HEK293 (cell line): Measurements from ENCODE around the gene ZNF101.

Experiments used
- CTCF ChIA-PET: fragments of 350-600 bp; formaldehyde crosslinking; extraction: SDS; loops from one replicate; lab custom pipeline; 2021; ENCODE audit warnings: antibody characterized with exemption; lab: Yijun Ruan, JAX
- POLR2A ChIA-PET: fragments of 300-600 bp; formaldehyde crosslinking; extraction: SDS; loops from one replicate; lab custom pipeline; 2020; ENCODE audit warnings: antibody characterized with exemption, inconsistent platforms; lab: Yijun Ruan, JAX
- H3K27ac ChIP-seq: fragments of 200-500 bp; sonication (Bioruptor generic); 2 replicates; pipeline ENCODE4 v1.5.1; 2014; ENCODE audit warnings: low read depth, low read length, control low read depth, inconsistent platforms; ENCODE audit errors: extremely low read depth
- H3K36me3 ChIP-seq, 2 experiments: fragments of 200-500 bp in 1 of 2; sonication (Bioruptor generic) in 1 of 2; 1 replicate in 1 of 2; 2 replicates in 1 of 2; pipeline ENCODE4 v1.5.1; 2014 to 2017; ENCODE audit warnings: inconsistent platforms in 2 of 2, low read length in 2 of 2; ENCODE audit not compliant: control insufficient read depth in 2 of 2, insufficient read depth in 1 of 2
- H3K4me1 ChIP-seq: fragments of 200-500 bp; sonication (Bioruptor generic); 2 replicates; pipeline ENCODE4 v1.5.1; 2014; ENCODE audit warnings: mild to moderate bottlenecking, low read length, inconsistent platforms; ENCODE audit not compliant: control insufficient read depth, insufficient read depth
- H3K4me3 ChIP-seq: 2 replicates; pipeline ENCODE4 v1.5.1; 2011; ENCODE audit warnings: low read depth, mild to moderate bottlenecking, control low read depth, low read length, moderate library complexity
- H3K9me3 ChIP-seq: fragments of 200-500 bp; sonication (Bioruptor generic); 2 replicates; pipeline ENCODE4 v1.5.1; 2014; ENCODE audit warnings: low read depth, low read length, inconsistent platforms; ENCODE audit not compliant: control insufficient read depth, insufficient read depth
- EGR2 ChIP-seq: fragments of 450-650 bp; formaldehyde crosslinking; IDR thresholded peaks from 2 replicates; pipeline ENCODE4 v1.5.1; 2016; ENCODE audit warnings: low read depth, missing biosample characterization, missing genetic modification characterization
- INSM2 ChIP-seq: fragments of 450-650 bp; formaldehyde crosslinking; IDR thresholded peaks from 2 replicates; pipeline ENCODE4 v1.5.1; 2016; ENCODE audit warnings: missing biosample characterization, missing genetic modification characterization
- KLF10 ChIP-seq: fragments of 450-650 bp; IDR thresholded peaks from 2 replicates; pipeline ENCODE4 v1.5.1; 2018; ENCODE audit warnings: missing biosample characterization, mild to moderate bottlenecking, missing genetic modification characterization
- PRDM2 ChIP-seq: fragments of 450-650 bp; formaldehyde crosslinking; IDR thresholded peaks from 2 replicates; pipeline ENCODE4 v1.5.1; 2016; ENCODE audit warnings: missing biosample characterization, missing genetic modification characterization, borderline replicate concordance
- SP2 ChIP-seq: fragments of 450-650 bp; formaldehyde crosslinking; IDR thresholded peaks from 2 replicates; pipeline ENCODE4 v1.5.1; 2016; ENCODE audit warnings: missing biosample characterization, missing genetic modification characterization
- SP3 ChIP-seq: fragments of 450-650 bp; formaldehyde crosslinking; IDR thresholded peaks from 2 replicates; pipeline ENCODE4 v1.5.1; 2016; ENCODE audit warnings: missing biosample characterization, missing genetic modification characterization
- YY1 ChIP-seq: fragments of 450-650 bp; formaldehyde crosslinking; IDR thresholded peaks from 2 replicates; pipeline ENCODE4 v1.5.1; 2018; ENCODE audit warnings: missing biosample characterization, missing genetic modification characterization
- ZBTB1 ChIP-seq: fragments of 450-650 bp; formaldehyde crosslinking; IDR thresholded peaks from 2 replicates; pipeline ENCODE4 v1.5.1; 2016; ENCODE audit warnings: missing biosample characterization, missing genetic modification characterization
- ZBTB7A ChIP-seq: fragments of 450-650 bp; formaldehyde crosslinking; IDR thresholded peaks from 2 replicates; pipeline ENCODE4 v1.5.1; 2016; ENCODE audit warnings: low read depth, missing biosample characterization, missing genetic modification characterization
- ZFP3 ChIP-seq: fragments of 450-650 bp; formaldehyde crosslinking; IDR thresholded peaks from 2 replicates; pipeline ENCODE4 v1.5.1; 2016; ENCODE audit warnings: low read depth, missing biosample characterization, missing genetic modification characterization
- ZNF112 ChIP-seq: fragments of 450-650 bp; formaldehyde crosslinking; IDR thresholded peaks from 2 replicates; pipeline ENCODE4 v1.5.0; 2017; ENCODE audit warnings: missing biosample characterization, missing genetic modification characterization
- ZNF114 ChIP-seq: fragments of 450-650 bp; formaldehyde crosslinking; IDR thresholded peaks from 2 replicates; pipeline ENCODE4 v1.5.0; 2017; ENCODE audit warnings: missing biosample characterization, missing genetic modification characterization
- ZNF155 ChIP-seq: fragments of 450-650 bp; formaldehyde crosslinking; IDR thresholded peaks from 2 replicates; pipeline ENCODE4 v1.5.1; 2016; ENCODE audit warnings: missing biosample characterization, missing genetic modification characterization
- ZNF157 ChIP-seq: fragments of 450-650 bp; formaldehyde crosslinking; IDR thresholded peaks from 2 replicates; pipeline ENCODE4 v1.5.1; 2016; ENCODE audit warnings: missing biosample characterization, missing genetic modification characterization
- ZNF16 ChIP-seq: fragments of 450-650 bp; formaldehyde crosslinking; IDR thresholded peaks from 2 replicates; pipeline ENCODE4 v1.5.1; 2016; ENCODE audit warnings: low read depth, missing biosample characterization, missing genetic modification characterization
- ZNF169 ChIP-seq: fragments of 450-650 bp; formaldehyde crosslinking; IDR thresholded peaks from 2 replicates; pipeline ENCODE4 v1.5.1; 2016; ENCODE audit warnings: missing biosample characterization, missing genetic modification characterization
- ZNF214 ChIP-seq: fragments of 450-650 bp; formaldehyde crosslinking; IDR thresholded peaks from 2 replicates; pipeline ENCODE4 v1.5.1; 2017; ENCODE audit warnings: missing biosample characterization, mild to moderate bottlenecking, missing genetic modification characterization, borderline replicate concordance
- ZNF26 ChIP-seq: fragments of 450-650 bp; formaldehyde crosslinking; IDR thresholded peaks from 2 replicates; pipeline ENCODE4 v1.5.1; 2016; ENCODE audit warnings: missing biosample characterization, missing genetic modification characterization
- ZNF292 ChIP-seq: fragments of 450-650 bp; formaldehyde crosslinking; IDR thresholded peaks from 2 replicates; pipeline ENCODE4 v1.5.1; 2016; ENCODE audit warnings: low read depth, missing biosample characterization, missing genetic modification characterization, borderline replicate concordance
- ZNF302 ChIP-seq: fragments of 450-650 bp; formaldehyde crosslinking; IDR thresholded peaks from 2 replicates; pipeline ENCODE4 v1.5.1; 2016; ENCODE audit warnings: missing biosample characterization, missing genetic modification characterization, low read depth
- ZNF423 ChIP-seq: fragments of 450-650 bp; formaldehyde crosslinking; IDR thresholded peaks from 2 replicates; pipeline ENCODE4 v1.5.1; 2016; ENCODE audit warnings: missing biosample characterization, missing genetic modification characterization
- ZNF501 ChIP-seq: fragments of 450-650 bp; formaldehyde crosslinking; IDR thresholded peaks from 2 replicates; pipeline ENCODE4 v1.5.1; 2016; ENCODE audit warnings: missing biosample characterization, missing genetic modification characterization
- ZNF510 ChIP-seq: fragments of 450-650 bp; formaldehyde crosslinking; IDR thresholded peaks from 2 replicates; pipeline ENCODE4 v1.5.1; 2018; ENCODE audit warnings: mild to moderate bottlenecking, missing genetic modification characterization, missing biosample characterization; ENCODE audit not compliant: insufficient replicate concordance
- ZNF521 ChIP-seq: fragments of 450-650 bp; formaldehyde crosslinking; IDR thresholded peaks from 2 replicates; pipeline ENCODE4 v1.5.1; 2017; ENCODE audit warnings: missing biosample characterization, mild to moderate bottlenecking, missing genetic modification characterization
- ZNF530 ChIP-seq: fragments of 450-650 bp; formaldehyde crosslinking; IDR thresholded peaks from 2 replicates; pipeline ENCODE4 v1.5.1; 2016; ENCODE audit warnings: low read depth, missing biosample characterization, missing genetic modification characterization
- ZNF560 ChIP-seq: fragments of 450-650 bp; formaldehyde crosslinking; IDR thresholded peaks from 2 replicates; pipeline ENCODE4 v1.5.1; 2017; ENCODE audit warnings: missing biosample characterization, missing genetic modification characterization, borderline replicate concordance
- ZNF600 ChIP-seq: fragments of 450-650 bp; formaldehyde crosslinking; IDR thresholded peaks from 2 replicates; pipeline ENCODE4 v1.5.1; 2016; ENCODE audit warnings: missing biosample characterization, missing genetic modification characterization
- ZNF664 ChIP-seq: fragments of 450-650 bp; formaldehyde crosslinking; IDR thresholded peaks from 2 replicates; pipeline ENCODE4 v1.5.1; 2016; ENCODE audit warnings: missing biosample characterization, missing genetic modification characterization
- ZNF701 ChIP-seq: fragments of 450-650 bp; formaldehyde crosslinking; IDR thresholded peaks from 2 replicates; pipeline ENCODE4 v1.5.1; 2016; ENCODE audit warnings: missing biosample characterization, missing genetic modification characterization
- ZSCAN30 ChIP-seq: fragments of 450-650 bp; IDR thresholded peaks from 2 replicates; pipeline ENCODE4 v1.5.1; 2018; ENCODE audit warnings: missing biosample characterization, mild to moderate bottlenecking, missing genetic modification characterization, moderate library complexity

ZNF101 gene

GRCh38 chr19:19668230-19669012 is at the start of gene ZNF101:
TSS of gene ZNF101 (plus strand) at chr19:19668839. CDS start at chr19:19668964, 125 bp downstream.
- ChIA-PET CTCF (interaction anchor here (0.6 kb wide), 1 partner anchor 224 kb away, joined by 3 read pairs; no protein-coding TSS in a partner anchor), POLR2A (interaction anchor here (0.6 to 2.3 kb wide), 8 partner anchors 18 to 384 kb away, joined by 3 to 8 read pairs (median 3); partner anchors contain the start of genes ZNF14, ZNF253, ZNF506 and ZNF93)
- Histone ChIP-seq H3K4me1 (no peaks in the 10 kb centered on the region), H3K9me3 (no peaks in the 10 kb centered on the region), H3K36me3 (peaks cover 9 to 14% of the 10 kb centered on the region in 2 experiments; a peak in 2 of 3 replicates), H3K27ac (peak within 1 kb of the TSS; percentile 62; the same call in 1 of the 2 replicates), H3K4me3 (peak within 1 kb of the TSS; percentile 81)
- TF ChIP-seq ZBTB1 (tag by site-specific recombination): no peak
- no peak for TF ChIP-seq ZSCAN30 (tag by site-specific recombination)
- no peak for TF ChIP-seq ZNF521 (tag by site-specific recombination)
- TF ChIP-seq EGR2: peak; percentile 17; the same call in 1 of the 2 replicates
- TF ChIP-seq ZNF112: no peak
- no peak for TF ChIP-seq ZNF501
- TF ChIP-seq ZNF157 (tag by site-specific recombination): no peak
- TF ChIP-seq ZNF155 (tag by site-specific recombination): no peak
- TF ChIP-seq ZNF169 (tag by site-specific recombination): no peak
- TF ChIP-seq ZNF510 (tag by site-specific recombination): no peak
- no peak for TF ChIP-seq ZNF302
- TF ChIP-seq PRDM2 (tag by site-specific recombination): no peak
- TF ChIP-seq ZNF664: no peak
- TF ChIP-seq YY1: no peak
- TF ChIP-seq SP2 (tag by site-specific recombination): peak; percentile 90
- no peak for TF ChIP-seq ZNF292 (tag by site-specific recombination)
- TF ChIP-seq ZNF530: no peak
- no peak for TF ChIP-seq ZNF701
- TF ChIP-seq ZNF423 (tag by site-specific recombination): no peak
- TF ChIP-seq ZNF600 (tag by site-specific recombination): no peak; the same call in 1 of the 2 replicates
- TF ChIP-seq SP3: peak; percentile 67
- no peak for TF ChIP-seq ZNF114 (tag by site-specific recombination)
- no peak for TF ChIP-seq INSM2 (tag by site-specific recombination)
- no peak for TF ChIP-seq KLF10 (tag by site-specific recombination)
- no peak for TF ChIP-seq ZNF16 (tag by site-specific recombination)
- TF ChIP-seq ZFP3: no peak
- TF ChIP-seq ZNF214 (tag by site-specific recombination): no peak
- no peak for TF ChIP-seq ZNF26
- no peak for TF ChIP-seq ZBTB7A (tag by site-specific recombination)
- 0 out of 2 replicates have a peak, but pooled peaks have one; percentile 41 for TF ChIP-seq ZNF560 (tag by site-specific recombination)
